K562 (cell line): ENCODE data around the gene NR2F2. TPM values are rescaled to one million over a fixed set of nuclear protein-coding genes. Genes with fewer than 3 reads are reported as not detected.

Experiments used
- ARID4B ChIP-seq: sonication (generic); formaldehyde crosslinking; IDR thresholded peaks from 2 replicates; pipeline ENCODE4 v1.8.0; 2022; ENCODE audit warnings: mild to moderate bottlenecking, missing genetic modification reagents
- CBFA2T2 ChIP-seq: fragments of 450-650 bp; conservative IDR thresholded peaks from 2 replicates; pipeline ENCODE4 v1.6.1; 2017; ENCODE audit warnings: mild to moderate bottlenecking
- CBFA2T3 ChIP-seq: fragments of 450-650 bp; IDR thresholded peaks from 2 replicates; pipeline ENCODE4 v1.6.1; 2017
- CREB3L1 ChIP-seq: fragments of 450-650 bp; IDR thresholded peaks from 2 replicates; pipeline ENCODE4 v1.6.1; 2014; ENCODE audit warnings: low read depth, mild to moderate bottlenecking, moderate library complexity, borderline replicate concordance
- DPF2 ChIP-seq: fragments of 450-650 bp; IDR thresholded peaks from 2 replicates; pipeline ENCODE4 v1.6.1; 2016
- FOS ChIP-seq: IDR thresholded peaks from 3 replicates; pipeline ENCODE4 v1.6.1; 2011; ENCODE audit not compliant: insufficient read length; ENCODE audit errors: extremely low read depth
- GTF2E2 ChIP-seq: fragments of 200-800 bp; sonication (Bioruptor generic); IDR thresholded peaks from 2 replicates; pipeline ENCODE4 v1.6.1; 2016; ENCODE audit warnings: missing genetic modification characterization, missing compliant biosample characterization
- KAT7 ChIP-seq: sonication (generic); formaldehyde crosslinking; IDR thresholded peaks from 2 replicates; pipeline ENCODE4 v1.8.0; 2022; ENCODE audit warnings: missing genetic modification reagents, mild to moderate bottlenecking, borderline replicate concordance
- LCOR ChIP-seq: sonication (generic); formaldehyde crosslinking; IDR thresholded peaks from 2 replicates; pipeline ENCODE4 v1.8.0; 2022; ENCODE audit warnings: mild to moderate bottlenecking, missing genetic modification reagents
- MLLT1 ChIP-seq, 2 experiments: fragments of 450-650 bp; IDR thresholded peaks; 2 replicates each; pipeline ENCODE4 v1.6.1; 2016
- PRMT5 ChIP-seq: sonication (generic); formaldehyde crosslinking; IDR thresholded peaks from 2 replicates; pipeline ENCODE4 v1.5.0; 2020; ENCODE audit warnings: missing genetic modification reagents
- RB1 ChIP-seq: fragments of 450-650 bp; IDR thresholded peaks from 2 replicates; pipeline ENCODE4 v1.6.1; 2017; ENCODE audit warnings: low read depth, mild to moderate bottlenecking
- RBFOX2 ChIP-seq: fragments of 200-400 bp; formaldehyde crosslinking; IDR thresholded peaks from 2 replicates; pipeline ENCODE4 v1.6.1; 2017; ENCODE audit warnings: low read depth, mild to moderate bottlenecking, low read length, moderate library complexity
- SETDB1 ChIP-seq: IDR thresholded peaks from one replicate; pipeline ENCODE4 v1.6.1; 2012; ENCODE audit warnings: low read length, control low read depth, inconsistent platforms
- SMAD3 ChIP-seq: fragments of 450-650 bp; formaldehyde crosslinking; conservative IDR thresholded peaks from 2 replicates; pipeline ENCODE4 v1.4.0; 2020; ENCODE audit warnings: mild to moderate bottlenecking
- UBTF ChIP-seq, 2 experiments: IDR thresholded peaks; 2 replicates each; pipeline ENCODE4 v1.6.1; 2012; ENCODE audit warnings: improper control_type of control experiment in 2 of 2, low read depth in 2 of 2, low read length in 2 of 2, borderline replicate concordance in 1 of 2
- ZBTB7A ChIP-seq: IDR thresholded peaks from 2 replicates; pipeline ENCODE4 v1.6.1; 2011; ENCODE audit warnings: low read depth, mild to moderate bottlenecking, low read length, moderate library complexity, borderline replicate concordance; ENCODE audit not compliant: control insufficient read depth
- ZNF282 ChIP-seq: sonication (generic); formaldehyde crosslinking; IDR thresholded peaks from 2 replicates; pipeline ENCODE4 v1.8.1; 2023; ENCODE audit warnings: missing genetic modification reagents
- ZSCAN29 ChIP-seq: fragments of 450-650 bp; IDR thresholded peaks from 2 replicates; pipeline ENCODE4 v1.6.1; 2017
- polyA plus RNA-seq, 8 experiments: library from polyadenylated mRNA; depleted of rRNA in 4 of 8; stranded (reverse) in 5 of 8; unstranded in 3 of 8; fragments of >200 nt; fragmentation: Nextera tagmentation in 2 of 8; fragmentation: Illumina TruSeq in 1 of 8; extraction: Ambion mirVana in 2 of 8; extraction: Trizol in 1 of 8; gene quantifications; 2 replicates each; pipeline versions ENCODE4 v1.2.1 to v1.2.3, GENCODE V29; 2011 to 2014; ENCODE audit warnings: inconsistent platforms in 1 of 8, missing spikeins in 1 of 8
- total RNA-seq, 7 experiments: library from RNA; depleted of rRNA in 6 of 7; stranded (reverse); fragments of >200 nt in 6 of 7; fragmentation: Illumina TruSeq in 2 of 7; extraction: Trizol in 2 of 7; gene quantifications; 2 replicates each; pipeline versions ENCODE4 v1.2.1 to v1.2.3, GENCODE V29; 2011 to 2021; ENCODE audit warnings: low replicate concordance in 1 of 7

NR2F2 gene
- total and polyA plus RNA-seq, 9 of the 15 experiments (the other 6 are each of a cell fraction or from before 2014, with no cell fraction given) = 6.0 to 51.8 (median 11.1) TPM

GRCh38 chr15:96326328-96327154 is 4.0 kb upstream of the NR2F2 start (continued):
- TF ChIP-seq ARID4B (CRISPR knock-in tag) (peak; percentile 20; the same call in 1 of the 2 replicates), ZSCAN29 (peak; percentile 66; the same call in 1 of the 2 replicates), ZBTB7A (peak; percentile 64), SMAD3 (no peak), FOS (no peak), GTF2E2 (tag) (0 out of 2 replicates have a peak, but pooled peaks have one; percentile 51), RB1 (no peak), CBFA2T2 (peak; percentile 18), LCOR (CRISPR knock-in tag) (0 out of 2 replicates have a peak, but pooled peaks have one; percentile 16), UBTF (IDR thresholded peaks at IDR 0.05; ENCODE audit: borderline replicate concordance in 1 of 2, low read depth in 2 of 2, low read length in 2 of 2) (peak; percentile 81 to 94), RBFOX2 (peak; percentile 80), CREB3L1 (no peak), SETDB1 (no peak), ZNF282 (no peak), PRMT5 (no peak), KAT7 (peak; percentile 64; the same call in 1 of the 2 replicates), MLLT1 (IDR thresholded peaks at IDR 0.05) (peak in 1 of 2 experiments; percentile 71; a peak in 1 of 4 replicates), CBFA2T3 (peak; percentile 57), DPF2 (peak; percentile 49; the same call in 1 of the 2 replicates)
